ENCODE measurements around the gene BMP6.
A peak's percentile ranks its signal among the peaks of the same experiment; 100 is the strongest.

Gene BMP6

GRCh38 chr6:7721649-7722048, 4.2 kb upstream of the BMP6 start:
- DNase-seq = peak; percentile 8

- DNase-seq = no peak
These were observed 2.9 kb upstream of the BMP6 start for GRCh38 chr6:7723041-7723447.

DNA sequence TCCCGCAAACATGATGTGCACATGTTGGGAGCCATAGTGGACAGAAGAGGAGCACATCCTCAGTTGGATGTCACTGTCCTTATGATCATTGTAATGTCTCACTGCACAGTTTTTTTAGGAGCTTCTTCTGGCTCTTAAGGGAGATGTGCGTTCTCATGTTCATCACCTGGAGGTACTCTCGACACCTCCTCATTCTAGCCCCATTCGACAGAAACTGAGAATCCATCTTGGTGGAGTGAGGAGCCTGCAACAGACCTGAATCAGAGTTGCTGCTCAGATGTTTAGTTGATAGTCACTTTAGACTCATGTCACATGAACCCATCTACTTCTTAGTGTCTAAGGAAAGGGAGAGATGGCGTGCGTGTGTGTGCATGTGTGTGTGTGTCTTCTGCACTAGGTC, 2.3 kb upstream of the BMP6 start:
- no peak for DNase-seq

DNA sequence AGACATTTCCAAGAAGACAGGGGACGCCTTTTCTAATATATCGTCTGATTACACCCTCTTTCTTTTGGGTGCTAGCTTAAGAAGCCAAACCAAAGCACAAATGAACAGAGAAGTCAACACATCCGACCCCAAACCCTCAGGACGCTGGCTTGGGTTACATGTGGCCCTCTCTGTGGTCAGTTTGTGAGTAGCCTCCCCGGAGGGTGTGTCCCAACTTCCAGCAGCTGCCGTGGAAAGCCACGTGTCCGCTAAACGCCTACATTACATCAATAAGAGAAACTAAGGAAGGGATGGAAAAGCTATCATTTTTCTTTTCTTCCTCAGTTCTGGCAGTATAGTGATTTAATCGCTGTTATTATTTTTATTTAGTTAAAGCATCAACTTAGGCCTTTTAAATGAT, 487 bp upstream of the BMP6 start:
- no peak for DNase-seq

- no peak for DNase-seq
These were observed 652 bp downstream of the BMP6 start for GRCh38 chr6:7726416-7727085.

DNA sequence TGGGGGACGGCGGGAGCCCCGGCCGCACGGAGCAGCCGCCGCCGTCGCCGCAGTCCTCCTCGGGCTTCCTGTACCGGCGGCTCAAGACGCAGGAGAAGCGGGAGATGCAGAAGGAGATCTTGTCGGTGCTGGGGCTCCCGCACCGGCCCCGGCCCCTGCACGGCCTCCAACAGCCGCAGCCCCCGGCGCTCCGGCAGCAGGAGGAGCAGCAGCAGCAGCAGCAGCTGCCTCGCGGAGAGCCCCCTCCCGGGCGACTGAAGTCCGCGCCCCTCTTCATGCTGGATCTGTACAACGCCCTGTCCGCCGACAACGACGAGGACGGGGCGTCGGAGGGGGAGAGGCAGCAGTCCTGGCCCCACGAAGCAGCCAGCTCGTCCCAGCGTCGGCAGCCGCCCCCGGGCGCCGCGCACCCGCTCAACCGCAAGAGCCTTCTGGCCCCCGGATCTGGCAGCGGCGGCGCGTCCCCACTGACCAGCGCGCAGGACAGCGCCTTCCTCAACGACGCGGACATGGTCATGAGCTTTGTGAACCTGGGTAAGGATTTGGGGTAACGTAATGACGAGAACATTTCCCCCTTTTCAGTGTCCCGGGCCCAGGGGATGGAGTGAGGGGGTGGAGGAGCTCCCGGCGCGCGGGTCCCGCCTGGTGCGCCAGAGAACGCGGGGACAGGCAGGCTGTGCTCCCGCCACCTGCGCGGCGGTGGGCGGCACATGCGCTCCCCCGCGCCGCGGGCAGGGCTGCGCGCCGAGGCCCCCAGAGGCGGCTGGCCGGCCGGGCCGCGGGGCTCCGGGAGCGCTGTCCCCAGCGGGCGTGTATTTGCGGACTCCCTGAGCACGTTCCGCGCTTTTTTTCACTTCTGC, 1.4 kb downstream of the BMP6 start:
- DNase-seq = no peak

DNA sequence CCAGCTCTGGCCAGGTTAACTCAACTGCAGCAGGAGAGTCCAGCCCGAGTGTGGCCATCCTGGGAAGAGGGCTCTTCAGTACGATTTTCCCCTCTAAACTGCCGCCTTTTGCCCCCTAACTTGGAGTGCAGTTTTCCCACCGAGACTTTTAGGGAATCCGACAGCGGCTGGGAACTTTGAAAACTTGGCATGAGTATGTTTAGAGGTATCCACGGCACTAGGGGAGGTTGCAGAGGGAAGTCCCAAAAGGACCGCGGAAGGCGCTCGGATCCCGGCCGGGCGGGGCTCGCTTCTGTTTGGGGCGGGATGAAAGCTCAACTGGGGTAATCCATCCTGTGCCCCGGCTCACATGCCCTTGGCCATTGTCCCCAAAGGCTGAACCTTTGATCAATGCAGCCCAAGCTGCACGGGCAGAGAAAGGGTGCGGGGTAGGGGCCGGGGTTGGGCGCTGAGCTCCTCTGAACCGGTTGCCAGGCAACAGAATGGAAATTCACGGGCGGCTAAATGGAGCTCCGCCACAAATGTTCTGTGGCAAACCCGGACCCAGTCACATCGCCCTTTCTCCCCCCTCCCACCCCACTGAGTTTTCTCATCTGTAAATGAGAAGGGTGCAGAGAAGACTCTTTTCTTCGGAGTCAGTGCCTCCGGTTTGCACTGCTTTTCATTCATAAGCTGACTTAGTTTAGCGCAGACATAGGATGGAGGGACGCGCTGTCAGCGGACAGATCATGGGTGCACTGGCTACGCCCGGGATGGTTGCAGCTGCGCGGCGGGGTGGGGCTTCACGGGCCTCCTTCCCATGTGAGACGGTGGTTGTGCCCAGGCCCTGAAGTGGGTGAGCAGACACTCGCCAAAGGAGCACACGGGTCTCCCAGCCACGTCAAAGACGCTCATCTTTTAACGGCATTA, 2.3 kb downstream of the BMP6 start:
- no peak for DNase-seq

DNA sequence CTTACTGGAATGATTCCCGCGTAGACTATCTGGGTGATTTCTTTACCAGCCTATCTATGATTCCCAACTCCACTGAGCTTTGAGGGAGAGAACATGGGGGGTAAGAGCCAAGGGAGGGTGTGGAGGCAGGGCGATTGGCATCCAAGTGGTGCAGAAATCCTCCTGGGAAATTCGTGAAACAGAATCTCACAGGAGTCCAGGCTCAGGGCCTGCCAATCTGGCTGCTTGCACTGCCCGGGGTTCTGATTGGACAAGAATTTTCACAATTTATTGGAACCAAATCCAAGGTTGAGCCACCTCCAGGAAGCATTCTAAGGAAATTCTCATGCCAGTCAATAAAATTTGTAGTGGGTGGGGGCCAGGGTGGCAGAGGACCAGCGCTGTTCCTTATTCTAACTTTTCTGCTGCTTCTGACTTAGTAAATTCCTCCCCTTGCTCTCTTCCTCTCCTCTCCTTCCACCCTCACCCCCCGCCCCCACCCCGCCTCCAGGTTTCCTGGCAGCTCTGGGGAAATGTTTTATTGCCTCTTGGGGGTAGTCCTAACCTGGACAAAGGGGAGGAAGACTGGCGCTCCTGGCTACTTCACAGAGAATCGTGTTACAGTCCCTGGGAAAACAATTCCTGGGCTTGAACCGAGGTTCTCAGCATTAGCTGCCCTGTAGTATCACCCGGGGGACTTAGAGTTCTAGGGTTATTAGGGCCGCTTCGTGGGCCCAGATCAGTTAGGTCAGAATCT, 3.1 kb downstream of the BMP6 start:
- no peak for DNase-seq

DNA sequence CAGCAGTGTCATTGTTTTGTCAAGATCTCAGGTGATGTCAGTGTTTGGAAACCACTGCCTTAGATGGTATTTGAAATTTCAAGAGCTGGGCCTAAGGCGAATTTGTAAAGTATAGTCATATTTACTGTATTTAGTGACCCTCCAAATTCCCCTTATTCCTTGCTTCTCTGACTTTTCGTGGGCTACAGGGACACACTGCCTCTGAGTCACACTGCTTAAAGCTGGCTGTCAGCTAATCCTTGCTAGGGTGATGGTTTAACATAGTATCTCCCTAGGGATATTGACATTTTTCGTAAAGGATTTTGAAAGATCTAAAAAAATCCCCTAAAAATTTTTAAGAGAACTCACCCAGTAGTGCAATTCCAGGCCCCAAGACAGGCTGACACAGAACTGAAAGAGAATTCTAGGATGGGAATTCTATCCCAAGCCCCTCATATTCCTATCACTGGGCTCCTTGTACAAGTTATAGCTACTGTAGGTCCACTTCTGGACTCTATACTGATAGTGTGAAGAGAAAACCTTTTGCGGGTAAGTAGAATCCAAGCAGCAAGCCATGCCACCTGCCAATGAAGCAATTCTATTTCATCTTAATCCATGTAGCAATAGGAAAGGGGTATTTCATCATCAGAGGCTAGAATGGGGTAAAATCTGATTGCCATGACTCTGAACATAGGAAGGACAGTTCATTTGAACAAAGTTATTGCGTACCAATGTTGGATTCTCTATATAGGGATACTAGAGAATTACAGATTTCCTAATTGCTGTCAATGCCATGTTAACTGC, 4.3 kb downstream of the BMP6 start:
- DNase-seq = no peak

GRCh38 chr6:7730784-7731227, 4.9 kb downstream of the BMP6 start:
- no peak for DNase-seq

- no peak for DNase-seq
These were observed 5.4 kb downstream of the BMP6 start for GRCh38 chr6:7731294-7731693.

- no peak for DNase-seq
These were observed 6.3 kb downstream of the BMP6 start for GRCh38 chr6:7732228-7732627.

DNA sequence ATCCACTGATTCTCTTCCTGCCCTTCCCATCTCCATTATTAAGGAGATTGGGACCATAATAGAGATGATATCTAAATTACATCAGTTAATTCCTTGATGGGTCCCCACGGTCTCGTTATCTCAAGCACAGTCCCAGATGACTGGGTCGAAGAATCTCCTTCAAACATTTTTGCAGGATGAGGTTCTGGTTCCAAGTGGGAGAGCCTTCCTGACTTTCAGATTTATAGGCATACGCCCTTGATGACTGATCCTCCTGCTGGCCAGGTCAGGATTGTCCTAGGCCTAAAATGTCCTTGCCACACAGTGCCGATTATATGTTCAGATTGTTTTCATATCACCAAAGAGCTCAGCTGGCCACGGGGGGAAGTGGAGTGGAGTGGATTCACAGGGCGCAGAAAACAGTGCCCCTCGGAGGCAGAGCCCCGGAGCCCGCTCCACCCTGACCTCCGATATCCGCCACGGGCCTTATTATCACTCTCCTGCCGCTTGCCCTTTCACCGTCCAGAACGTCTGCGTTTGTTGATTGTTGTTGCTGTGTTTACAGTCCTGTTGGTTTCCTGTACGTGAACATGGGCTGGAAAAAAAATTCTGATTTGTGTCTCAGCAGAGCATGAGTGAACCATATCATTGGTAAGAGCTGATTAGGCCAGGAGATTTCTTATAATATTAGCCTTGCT, 8.9 kb downstream of the BMP6 start:
- DNase-seq = no peak

GRCh38 chr6:7737106-7737505, 11.2 kb downstream of the BMP6 start:
- DNase-seq = no peak

- DNase-seq = no peak
These were observed 12.0 kb downstream of the BMP6 start for GRCh38 chr6:7737867-7738266.

- peak; percentile 58 for DNase-seq
These were observed 16.4 kb downstream of the BMP6 start for GRCh38 chr6:7742223-7742785.

GRCh38 chr6:7745942-7746341, 20.0 kb downstream of the BMP6 start:
- DNase-seq = no peak

GRCh38 chr6:7747016-7747415, 21.1 kb downstream of the BMP6 start:
- no peak for DNase-seq

GRCh38 chr6:7747433-7747832, 21.5 kb downstream of the BMP6 start:
- no peak for DNase-seq

- DNase-seq = peak; percentile 13
These were observed 22.1 kb downstream of the BMP6 start for GRCh38 chr6:7747901-7748504.
